HL-60 (cell line): ENCODE results near the gene CNRIP1.

ENCODE experiments used
- CTCF ChIP-seq: IDR thresholded peaks from one replicate; pipeline ENCODE4 v1.5.1; 2011; ENCODE audit warnings: low read length, control low read depth, inconsistent platforms; ENCODE audit not compliant: insufficient read depth
- GABPA ChIP-seq: IDR thresholded peaks from 2 replicates; pipeline ENCODE4 v1.6.1; 2012; ENCODE audit warnings: low read depth
- POLR2AphosphoS5 ChIP-seq: IDR thresholded peaks from 2 replicates; pipeline ENCODE4 v1.6.1; 2012; ENCODE audit warnings: low read depth
- REST ChIP-seq: IDR thresholded peaks from 2 replicates; pipeline ENCODE4 v1.6.1; 2012; ENCODE audit warnings: low read depth; ENCODE audit not compliant: insufficient replicate concordance

- TF ChIP-seq CTCF (no peak), POLR2AphosphoS5 (no peak), REST (no peak), GABPA (no peak)
Observed at GRCh38 chr2:68250652-68251186, 69.0 kb downstream of the CNRIP1 start.
